NCI-H2029 (cell line): ENCODE results near the gene SLC25A34.
A peak's percentile ranks its signal among the peaks of the same experiment; 100 is the strongest.

Source experiments
- DNase-seq: peaks from one replicate; lab custom pipeline; 2025; lab: John Stamatoyannopoulos, UW

The SLC25A34 gene

GRCh38 chr1:15733218-15733725 lies 2.8 kb upstream of the SLC25A34 start:
- no peak for DNase-seq

GRCh38 chr1:15733726-15734226 lies 2.3 kb upstream of the SLC25A34 start:
- no peak for DNase-seq

- DNase-seq = no peak
These were observed 1.8 kb upstream of the SLC25A34 start for GRCh38 chr1:15734296-15734695.

- no peak for DNase-seq
These were observed 1.2 kb upstream of the SLC25A34 start for GRCh38 chr1:15734901-15735300.

- no peak for DNase-seq
These were observed 587 bp upstream of the SLC25A34 start for GRCh38 chr1:15735304-15736037.

- no peak for DNase-seq
These were observed 819 bp downstream of the SLC25A34 start for GRCh38 chr1:15736892-15737261.

GRCh38 chr1:15737324-15738319 lies 1.6 kb downstream of the SLC25A34 start:
- DNase-seq = no peak

- DNase-seq = no peak
These were observed 2.5 kb downstream of the SLC25A34 start for GRCh38 chr1:15738416-15739113.

GRCh38 chr1:15739259-15739658 lies 3.2 kb downstream of the SLC25A34 start:
- no peak for DNase-seq

GRCh38 chr1:15739745-15740144 lies 3.7 kb downstream of the SLC25A34 start:
- DNase-seq = no peak

GRCh38 chr1:15740924-15741850 lies 5.1 kb downstream of the SLC25A34 start:
- DNase-seq = peak; percentile 74

- no peak for DNase-seq
These were observed 6.3 kb downstream of the SLC25A34 start, which contains the start of gene TMEM82 for GRCh38 chr1:15742339-15742801. TMEM82 (plus strand) TSS chr1:15742499; CDS start chr1:15742560, 61 bp downstream.

- no peak for DNase-seq
These were observed 8.1 kb downstream of the SLC25A34 start for GRCh38 chr1:15744122-15744679.

- no peak for DNase-seq
These were observed 11.3 kb downstream of the SLC25A34 start for GRCh38 chr1:15747378-15747777.

GRCh38 chr1:15748264-15748663 lies 12.2 kb downstream of the SLC25A34 start:
- DNase-seq = no peak

- no peak for DNase-seq
These were observed 12.8 kb downstream of the SLC25A34 start for GRCh38 chr1:15748690-15749398.

- DNase-seq = no peak
These were observed 13.6 kb downstream of the SLC25A34 start for GRCh38 chr1:15749399-15750291.

GRCh38 chr1:15750924-15751323 lies 14.9 kb downstream of the SLC25A34 start:
- DNase-seq = no peak

- DNase-seq = no peak
These were observed 15.7 kb downstream of the SLC25A34 start for GRCh38 chr1:15751717-15752116.
